MCF 10A (cell line): Measurements from ENCODE around the gene PLAA. TPM values are rescaled to one million over a fixed set of nuclear protein-coding genes. Genes with fewer than 3 reads are reported as not detected.
"Not testable (repeated sequence)": the region's sequence is repeated elsewhere in the genome, so short reads cannot be mapped to it uniquely, and the experiment has no call there.

ENCODE experiments used
- BruUV-seq: library from RNA; stranded (reverse); fragments of 400-500 nt; replicated peaks from 2 replicates; lab custom pipeline; 2021; lab: Mats Ljungman, UMichigan
- CTCF ChIA-PET: fragments of 300-600 bp; sonication (Branson Sonifier 250); formaldehyde crosslinking; extraction: SDS; loops from one replicate; lab custom pipeline; 2021; ENCODE audit warnings: antibody characterized with exemption, inconsistent platforms; lab: Yijun Ruan, JAX
- POLR2A ChIA-PET: fragments of 300-600, 350-650 bp; sonication (Branson Sonifier 250); formaldehyde crosslinking; extraction: SDS; loops from one replicate; lab custom pipeline; 2020; ENCODE audit warnings: antibody characterized with exemption, inconsistent platforms; lab: Yijun Ruan, JAX
- DNase-seq: peaks from one replicate; pipeline ENCODE4 v3.0.0-alpha.2; 2018; ENCODE audit not compliant: unreplicated experiment
- H3K27ac Mint-ChIP-seq: one replicate; pipeline ENCODE4 v1.8.0; 2022; ENCODE audit warnings: mild to moderate bottlenecking, low read depth, mixed read lengths; ENCODE audit not compliant: unreplicated experiment
- H3K27me3 Mint-ChIP-seq: one replicate; pipeline ENCODE4 v1.8.0; 2022; ENCODE audit warnings: mixed read lengths; ENCODE audit not compliant: insufficient read depth, unreplicated experiment
- H3K36me3 Mint-ChIP-seq: one replicate; pipeline ENCODE4 v1.8.0; 2022; ENCODE audit warnings: mild to moderate bottlenecking, moderate library complexity, mixed read lengths; ENCODE audit not compliant: insufficient read depth, unreplicated experiment
- H3K4me1 Mint-ChIP-seq: one replicate; pipeline ENCODE4 v1.8.0; 2022; ENCODE audit warnings: mixed read lengths; ENCODE audit not compliant: insufficient read depth, unreplicated experiment
- H3K4me3 Mint-ChIP-seq: one replicate; pipeline ENCODE4 v1.8.0; 2022; ENCODE audit warnings: mild to moderate bottlenecking, moderate library complexity, mixed read lengths; ENCODE audit not compliant: unreplicated experiment
- H3K9me3 Mint-ChIP-seq: one replicate; pipeline ENCODE4 v1.8.0; 2022; ENCODE audit warnings: mixed read lengths; ENCODE audit not compliant: unreplicated experiment
- intact Hi-C: fragments of 100-400 bp; cut with micrococcal nuclease; formaldehyde crosslinking; loops from 2 replicates; pipeline ENCODE4 v1.14.1; 2022
- total RNA-seq: library from RNA; stranded (reverse); gene quantifications from 2 replicates; pipeline ENCODE4 v1.2.3, GENCODE V29; 2022
- TF ChIP-seq, protein P1 (sequence below): fragments of 200-600 bp; IDR thresholded peaks from one replicate; pipeline ENCODE4 v1.8.0; 2022; ENCODE audit warnings: antibody characterized with exemption, mild to moderate bottlenecking; ENCODE audit not compliant: unreplicated experiment

PLAA gene
- total RNA-seq, 1 experiment from 2014 or later = 36.7 TPM

GRCh38 chr9:26891726-26892125, 55.3 kb downstream of the PLAA start:
- POLR2A ChIA-PET = interaction anchor here (0.6 to 2.1 kb wide), 21 partner anchors 8 to 152 kb away, joined by 3 to 27 read pairs (median 4); partner anchors contain the start of genes IFT74 and PLAA
- Mint-ChIP-seq H3K9me3 (peaks cover 8% of the 10 kb centered on the region), H3K27ac (peak overlapping the region; percentile 100), H3K4me3 (peak overlapping the region; percentile 100), H3K4me1 (peaks cover 16% of the 10 kb centered on the region), H3K36me3 (peaks cover 20% of the 10 kb centered on the region), H3K27me3 (no peaks in the 10 kb centered on the region)
- peak; percentile 8 for DNase-seq
- CTCF ChIA-PET = interaction anchor here (0.6 to 1.5 kb wide), 14 partner anchors 9 to 211 kb away, joined by 3 to 5 read pairs (median 4); partner anchors contain the start of genes IFT74 and PLAA
- TF ChIP-seq, protein P1, sequence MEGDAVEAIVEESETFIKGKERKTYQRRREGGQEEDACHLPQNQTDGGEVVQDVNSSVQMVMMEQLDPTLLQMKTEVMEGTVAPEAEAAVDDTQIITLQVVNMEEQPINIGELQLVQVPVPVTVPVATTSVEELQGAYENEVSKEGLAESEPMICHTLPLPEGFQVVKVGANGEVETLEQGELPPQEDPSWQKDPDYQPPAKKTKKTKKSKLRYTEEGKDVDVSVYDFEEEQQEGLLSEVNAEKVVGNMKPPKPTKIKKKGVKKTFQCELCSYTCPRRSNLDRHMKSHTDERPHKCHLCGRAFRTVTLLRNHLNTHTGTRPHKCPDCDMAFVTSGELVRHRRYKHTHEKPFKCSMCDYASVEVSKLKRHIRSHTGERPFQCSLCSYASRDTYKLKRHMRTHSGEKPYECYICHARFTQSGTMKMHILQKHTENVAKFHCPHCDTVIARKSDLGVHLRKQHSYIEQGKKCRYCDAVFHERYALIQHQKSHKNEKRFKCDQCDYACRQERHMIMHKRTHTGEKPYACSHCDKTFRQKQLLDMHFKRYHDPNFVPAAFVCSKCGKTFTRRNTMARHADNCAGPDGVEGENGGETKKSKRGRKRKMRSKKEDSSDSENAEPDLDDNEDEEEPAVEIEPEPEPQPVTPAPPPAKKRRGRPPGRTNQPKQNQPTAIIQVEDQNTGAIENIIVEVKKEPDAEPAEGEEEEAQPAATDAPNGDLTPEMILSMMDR = no peak
- intact Hi-C loops = loop anchor here (2.0 to 5.0 kb wide), 4 partner anchors 56 to 386 kb away; partner anchors contain the start of gene PLAA
- TSS peak; percentile 58 for BruUV-seq

GRCh38 chr9:26888271-26888670, 58.8 kb downstream of the PLAA start:
- Mint-ChIP-seq H3K27me3 (no peaks in the 10 kb centered on the region), H3K9me3 (no peaks in the 10 kb centered on the region), H3K4me3 (no peak overlapping the region), H3K27ac (no peak overlapping the region), H3K4me1 (peaks cover 15% of the 10 kb centered on the region), H3K36me3 (peaks cover 43% of the 10 kb centered on the region)
- ChIA-PET POLR2A (interaction anchor here (0.8 kb wide), 1 partner anchor 24 kb away, joined by 3 read pairs; no protein-coding TSS in a partner anchor), CTCF (interaction anchor here (0.7 kb wide), 1 partner anchor 13 kb away, joined by 3 read pairs; no protein-coding TSS in a partner anchor)
- no TSS peak for BruUV-seq
- intact Hi-C loops = no loop called here
- TF ChIP-seq, protein P1 = no peak
- DNase-seq = no peak

DNA sequence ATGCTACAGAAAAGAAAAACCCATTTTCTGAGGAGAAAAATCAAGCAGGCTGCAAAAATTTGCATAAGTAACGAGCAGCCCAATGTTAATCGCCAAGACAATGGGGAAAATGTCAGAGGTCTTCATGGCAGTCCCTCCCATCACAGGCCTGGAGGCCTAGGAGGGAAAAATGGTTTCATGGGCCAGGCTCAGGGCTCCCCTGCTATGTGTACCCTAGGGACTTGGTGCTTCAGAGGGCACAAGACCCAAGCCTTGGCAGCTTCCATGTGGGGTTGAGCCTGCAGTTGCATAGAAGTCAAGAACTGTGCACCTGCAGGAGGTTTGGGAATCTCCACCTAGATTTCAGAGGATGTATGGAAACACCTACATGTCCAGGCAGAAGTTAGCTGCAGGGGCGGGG, 64.9 kb downstream of the PLAA start:
- DNase-seq = no peak
- ChIA-PET POLR2A (interaction anchor here (1.1 to 2.2 kb wide), 2 partner anchors 9 to 10 kb away, joined by 3 to 11 read pairs; partner anchors contain the start of gene CAAP1), CTCF (interaction anchor here (0.6 kb wide), 1 partner anchor 10 kb away, joined by 4 read pairs; no protein-coding TSS in a partner anchor)
- Mint-ChIP-seq H3K4me3 (no peak overlapping the region), H3K27ac (no peak overlapping the region), H3K27me3 (no peaks in the 10 kb centered on the region), H3K9me3 (no peaks in the 10 kb centered on the region), H3K4me1 (no peaks in the 10 kb centered on the region), H3K36me3 (peaks cover 75% of the 10 kb centered on the region)
- TF ChIP-seq, protein P1 = no peak
- intact Hi-C loops = no loop called here
- BruUV-seq = no TSS peak

- TF ChIP-seq, protein P1 = no peak
- Mint-ChIP-seq H3K27ac (no peak overlapping the region), H3K9me3 (no peaks in the 10 kb centered on the region), H3K27me3 (no peaks in the 10 kb centered on the region), H3K4me1 (no peaks in the 10 kb centered on the region), H3K36me3 (peaks cover 64% of the 10 kb centered on the region), H3K4me3 (no peak overlapping the region)
- intact Hi-C loops = no loop called here
- CTCF ChIA-PET = interaction anchor here (0.6 kb wide), 2 partner anchors 17 to 46 kb away, joined by 3 read pairs; no protein-coding TSS in a partner anchor
- DNase-seq = no peak
- POLR2A ChIA-PET = no interaction called here
- BruUV-seq = no TSS peak
These were observed 66.8 kb downstream of the PLAA start for GRCh38 chr9:26880262-26880661.

GRCh38 chr9:26875155-26875554, 71.9 kb downstream of the PLAA start:
- intact Hi-C loops, H3K27me3 Mint-ChIP-seq, H3K27ac Mint-ChIP-seq, H3K4me1 Mint-ChIP-seq, POLR2A ChIA-PET, DNase-seq, BruUV-seq, H3K4me3 Mint-ChIP-seq, H3K9me3 Mint-ChIP-seq: not testable (repeated sequence)
- H3K36me3 Mint-ChIP-seq = peaks cover 29% of the 10 kb centered on the region
- CTCF ChIA-PET = interaction anchor here (0.9 kb wide), 1 partner anchor 19 kb away, joined by 5 read pairs; no protein-coding TSS in a partner anchor
